Spinal cord (tissue), 10 donors: Measurements from ENCODE around the gene N4BP3. TPM values are rescaled to one million over a fixed set of nuclear protein-coding genes. Genes with fewer than 3 reads are reported as not detected.

Source experiments
- DNase-seq, 6 donors: peaks; one replicate each; pipeline versions ENCODE4 v3.0.0 to v3.0.0-alpha.2; 2013 to 2015; ENCODE audit warnings: low spot score in 6 of 6, low read depth in 4 of 6
- H3K27ac ChIP-seq: one replicate; pipeline ENCODE4 v1.5.1; 2013; ENCODE audit warnings: low read depth, low read length, control low read depth
- H3K27me3 ChIP-seq: one replicate; pipeline ENCODE4 v1.6.1; 2013; ENCODE audit warnings: low read length; ENCODE audit not compliant: control insufficient read depth, insufficient read depth
- H3K36me3 ChIP-seq: one replicate; pipeline ENCODE4 v1.6.1; 2013; ENCODE audit warnings: low read length; ENCODE audit not compliant: control insufficient read depth, insufficient read depth
- H3K4me1 ChIP-seq: one replicate; pipeline ENCODE4 v1.6.1; 2013; ENCODE audit warnings: low read length; ENCODE audit not compliant: control insufficient read depth, insufficient read depth
- H3K4me3 ChIP-seq: one replicate; pipeline ENCODE4 v1.5.1; 2013; ENCODE audit warnings: low read depth, low read length, control low read depth
- H3K9me3 ChIP-seq: one replicate; pipeline ENCODE4 v1.6.1; 2013; ENCODE audit warnings: low read length; ENCODE audit not compliant: control insufficient read depth, insufficient read depth
- WGBS: methylation state at CpG from one replicate; pipeline ENCODE4 v1.1.5; 2013; ENCODE audit warnings: missing lambda C conversion rate; ENCODE audit not compliant: insufficient coverage; 5-methylcytosine and 5-hydroxymethylcytosine counted together
- polyA plus RNA-seq, 2 donors: library from polyadenylated mRNA; unstranded; fragments of 120-200 nt; gene quantifications; one replicate each; pipeline ENCODE4 v1.2.1, GENCODE V29; 2013; ENCODE audit not compliant: insufficient read length in 2 of 2
- total RNA-seq, 2 donors: library from RNA; depleted of rRNA in 1 of 2; stranded (reverse); fragments of 120-200 nt in 1 of 2; fragments of >200 nt in 1 of 2; gene quantifications; one replicate each; pipeline versions ENCODE4 v1.2.3 to v1.2.4, GENCODE V29; 2013 to 2014
- donor health status: healthy.

The N4BP3 gene
- total and polyA plus RNA-seq, 4 donors, result 5.5 to 11.3 (median 8.2) TPM

- Histone ChIP-seq H3K36me3 (peaks cover 49% of the 10 kb centered on the region), H3K4me1 (peaks cover 35% of the 10 kb centered on the region), H3K9me3 (no peaks in the 10 kb centered on the region), H3K4me3 (no peak overlapping the region), H3K27me3 (peaks cover 12% of the 10 kb centered on the region), H3K27ac (no peak overlapping the region)
- 88% methylated on average over 27 of the region's 27 CpGs for WGBS
- no peak for DNase-seq
Measured at GRCh38 chr5:178119915-178120606, 6.7 kb downstream of the N4BP3 start.

- Histone ChIP-seq H3K4me3 (no peak overlapping the region), H3K27ac (no peak overlapping the region), H3K9me3 (no peaks in the 10 kb centered on the region), H3K27me3 (peaks cover 7% of the 10 kb centered on the region), H3K4me1 (peaks cover 30% of the 10 kb centered on the region), H3K36me3 (peaks cover 49% of the 10 kb centered on the region)
- DNase-seq, result peak in 2 of 6 donors; percentile 72 to 83
- 43% methylated on average over 28 of the region's 29 CpGs for WGBS
Measured at GRCh38 chr5:178120607-178121357, 7.5 kb downstream of the N4BP3 start.

GRCh38 chr5:178121391-178122276, 8.3 kb downstream of the N4BP3 start:
- 83% methylated on average over 38 of the region's 38 CpGs for WGBS
- peaks cover 49% of the 10 kb centered on the region for H3K36me3 ChIP-seq
- H3K4me3 ChIP-seq, result no peak overlapping the region
- no peak overlapping the region for H3K27ac ChIP-seq
- H3K27me3 ChIP-seq, result peaks cover 2% of the 10 kb centered on the region
- no peaks in the 10 kb centered on the region for H3K9me3 ChIP-seq
- H3K4me1 ChIP-seq, result peaks cover 21% of the 10 kb centered on the region
- DNase-seq, result no peak

GRCh38 chr5:178122346-178122745, 9.0 kb downstream of the N4BP3 start:
- Histone ChIP-seq H3K27me3 (no peaks in the 10 kb centered on the region), H3K9me3 (no peaks in the 10 kb centered on the region), H3K4me3 (no peak overlapping the region), H3K36me3 (peaks cover 49% of the 10 kb centered on the region), H3K4me1 (peaks cover 19% of the 10 kb centered on the region), H3K27ac (no peak overlapping the region)
- no peak for DNase-seq
- 55% methylated on average over 4 of the region's 5 CpGs for WGBS

GRCh38 chr5:178123094-178123965, 10.0 kb downstream of the N4BP3 start:
- peaks cover 49% of the 10 kb centered on the region for H3K36me3 ChIP-seq
- no peak overlapping the region for H3K4me3 ChIP-seq
- DNase-seq, result no peak
- H3K27me3 ChIP-seq, result no peaks in the 10 kb centered on the region
- WGBS, result 97% methylated on average over 11 of the region's 13 CpGs
- H3K27ac ChIP-seq, result no peak overlapping the region
- peaks cover 19% of the 10 kb centered on the region for H3K4me1 ChIP-seq
- H3K9me3 ChIP-seq, result no peaks in the 10 kb centered on the region

- H3K4me1 ChIP-seq, result peaks cover 19% of the 10 kb centered on the region
- peaks cover 49% of the 10 kb centered on the region for H3K36me3 ChIP-seq
- no peak for DNase-seq
- H3K27me3 ChIP-seq, result no peaks in the 10 kb centered on the region
- WGBS, result 83% methylated on average over 14 of the region's 18 CpGs
- no peak overlapping the region for H3K27ac ChIP-seq
- H3K9me3 ChIP-seq, result no peaks in the 10 kb centered on the region
- H3K4me3 ChIP-seq, result no peak overlapping the region
Measured at GRCh38 chr5:178123966-178124925, 10.9 kb downstream of the N4BP3 start.

- no peak for DNase-seq
- no peak overlapping the region for H3K27ac ChIP-seq
- H3K27me3 ChIP-seq, result no peaks in the 10 kb centered on the region
- WGBS, result 90% methylated on average over 6 of the region's 10 CpGs
- peaks cover 25% of the 10 kb centered on the region for H3K4me1 ChIP-seq
- H3K36me3 ChIP-seq, result peaks cover 39% of the 10 kb centered on the region
- no peaks in the 10 kb centered on the region for H3K9me3 ChIP-seq
- no peak overlapping the region for H3K4me3 ChIP-seq
Measured at GRCh38 chr5:178125253-178125906, 12.0 kb downstream of the N4BP3 start.

GRCh38 chr5:178126556-178126955, 13.2 kb downstream of the N4BP3 start:
- Histone ChIP-seq H3K27ac (no peak overlapping the region), H3K36me3 (peaks cover 28% of the 10 kb centered on the region), H3K27me3 (no peaks in the 10 kb centered on the region), H3K9me3 (no peaks in the 10 kb centered on the region), H3K4me1 (peaks cover 13% of the 10 kb centered on the region), H3K4me3 (no peak overlapping the region)
- no CpG with 5 or more reads among the region's 3 CpGs for WGBS
- no peak for DNase-seq
